ENCODE measurements around the gene VCAN.

GRCh38 chr5:83530193-83530592 lies 58.6 kb downstream of the VCAN start:
- TF ChIP-seq EZH2 (IDR thresholded peaks at IDR 0.05; ENCODE audit: insufficient read depth, poor library complexity, severe bottlenecking): no peak
- no peak for TF ChIP-seq EZH2phosphoT487 (IDR thresholded peaks at IDR 0.05; ENCODE audit: insufficient read depth, low read depth)
